NCI-H146 treated with DMSO at 0.1 percent for 48 hours (cell line): Measurements from ENCODE around the gene AWAT2.

Source experiments
- DNase-seq: peaks from one replicate; lab custom pipeline; 2025; ENCODE audit not compliant: unreplicated experiment; lab: John Stamatoyannopoulos, UW

AWAT2 gene

DNA sequence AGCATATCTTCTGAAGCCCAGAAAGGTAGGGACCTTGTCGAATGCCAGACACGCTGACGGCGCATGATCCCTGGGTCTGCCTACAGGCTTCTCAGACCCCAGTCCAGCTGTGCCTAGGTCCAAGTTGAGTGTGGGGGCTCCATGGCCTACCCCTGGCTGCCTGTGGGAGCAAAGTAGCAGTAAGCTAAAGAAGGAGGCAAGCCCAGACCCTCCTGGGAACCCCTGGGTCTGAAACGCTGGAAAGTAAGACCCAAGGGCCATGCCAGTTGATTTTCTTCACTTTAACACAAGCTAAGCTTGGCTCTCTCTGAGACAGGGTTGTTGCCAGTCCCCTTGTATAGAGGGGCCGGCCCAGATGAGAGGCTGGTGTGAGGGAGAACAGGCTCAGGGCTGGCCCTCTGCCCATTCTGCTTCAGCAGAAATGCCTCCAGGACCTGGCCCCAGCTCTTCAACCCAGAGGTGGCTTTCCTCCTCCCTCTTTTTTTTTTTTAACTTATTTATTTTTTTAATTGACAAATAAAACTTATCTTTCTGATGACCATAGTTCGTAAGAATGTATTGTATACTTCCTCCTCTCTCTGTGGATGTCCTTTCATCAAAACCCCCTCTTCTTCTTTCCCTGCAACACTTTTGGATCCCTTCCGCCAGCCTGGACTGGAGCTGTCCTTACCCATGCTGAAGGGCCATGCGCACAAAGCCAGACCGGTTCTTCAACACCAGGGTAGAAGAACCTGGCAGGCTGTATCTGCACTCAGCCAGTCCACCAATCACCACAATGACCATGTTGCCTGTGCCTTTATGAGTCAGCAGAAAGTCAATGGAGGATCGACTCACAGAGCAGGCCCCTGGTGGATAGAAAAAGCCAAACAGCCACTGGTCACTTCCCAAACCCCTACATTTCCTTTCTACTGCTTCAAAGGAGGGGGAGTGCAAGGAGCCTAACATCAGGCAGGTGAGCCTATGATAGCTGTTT, 7.1 kb downstream of the AWAT2 start:
- DNase-seq = no peak

DNA sequence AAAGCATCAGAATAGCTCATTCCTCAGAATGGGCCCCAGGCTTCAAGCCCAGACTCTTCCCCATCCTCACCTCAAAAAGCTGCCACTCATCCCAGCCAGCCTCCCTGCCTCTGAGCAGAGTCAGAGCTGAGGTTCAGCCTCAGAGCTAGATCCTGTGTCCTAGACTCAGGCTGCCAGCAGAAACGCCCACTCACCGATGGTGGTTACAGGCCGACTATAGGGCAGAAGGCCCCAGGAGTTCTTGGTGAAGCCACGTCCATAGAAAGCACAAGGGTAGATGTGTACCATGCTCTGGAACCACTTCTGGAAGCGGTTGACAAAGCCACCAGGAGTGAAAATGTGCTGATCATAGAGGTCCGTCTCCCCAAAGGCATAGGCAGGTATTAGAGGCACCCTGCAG, 7.7 kb downstream of the AWAT2 start:
- no peak for DNase-seq

- DNase-seq = no peak
Measured at GRCh38 chrX:70039758-70040157, 10.0 kb downstream of the AWAT2 start.

DNA sequence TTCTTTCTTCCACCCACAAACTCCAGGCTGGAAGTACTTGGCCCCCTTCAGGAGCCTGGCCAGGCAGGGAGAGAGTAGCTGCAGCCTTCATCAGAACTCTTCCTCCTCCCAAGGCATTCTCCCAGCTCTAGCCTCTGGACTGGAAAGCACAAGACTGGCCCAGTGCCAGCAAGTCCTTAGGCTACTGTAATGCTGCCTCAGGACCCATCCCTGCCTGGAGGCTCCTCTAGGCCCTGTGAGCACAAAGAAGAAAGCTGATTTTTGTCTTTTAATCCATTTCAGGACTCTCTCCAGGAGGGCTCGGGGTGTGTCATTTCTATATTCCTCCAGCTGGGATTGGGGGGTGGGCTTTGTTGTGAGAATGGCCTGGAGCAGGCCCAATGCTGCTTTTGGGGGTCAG, 10.8 kb downstream of the AWAT2 start:
- DNase-seq = no peak

GRCh38 chrX:70038515-70038914, 11.2 kb downstream of the AWAT2 start:
- DNase-seq = no peak

GRCh38 chrX:70034646-70035045, 15.1 kb downstream of the AWAT2 start:
- no peak for DNase-seq

DNA sequence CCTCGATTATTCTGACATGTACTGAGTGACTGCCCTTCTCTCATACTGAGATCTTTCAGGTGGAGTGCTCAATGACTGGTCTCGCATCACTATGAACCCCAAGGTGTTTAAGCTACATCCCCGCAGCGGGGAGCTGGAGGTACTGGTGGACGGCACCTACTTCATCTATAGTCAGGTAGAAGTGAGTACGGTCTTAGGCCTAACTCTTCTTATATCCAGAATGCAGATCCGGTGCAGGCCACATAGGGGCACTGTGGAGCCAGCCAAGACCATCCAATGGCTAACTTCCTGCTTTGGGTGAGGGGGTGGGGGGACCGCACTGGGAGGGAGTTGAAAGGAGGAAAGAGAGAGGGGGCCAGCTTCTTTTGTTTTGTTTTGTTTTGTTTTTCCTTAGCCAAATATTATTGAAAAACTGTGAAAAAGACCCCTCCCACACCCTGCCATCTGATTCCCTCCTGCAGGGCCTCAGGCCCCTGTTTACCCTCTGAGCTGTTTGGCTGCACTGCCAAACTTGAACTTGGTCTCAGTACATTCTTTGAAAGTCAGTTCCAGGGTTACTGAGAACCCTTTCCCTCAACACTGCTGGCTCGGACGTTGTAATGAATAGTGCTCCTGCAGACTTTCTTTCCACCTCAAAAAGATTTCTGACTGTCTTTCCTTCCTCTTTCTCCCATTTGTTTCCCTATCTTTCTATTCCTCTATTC, 16.2 kb downstream of the AWAT2 start:
- no peak for DNase-seq

DNA sequence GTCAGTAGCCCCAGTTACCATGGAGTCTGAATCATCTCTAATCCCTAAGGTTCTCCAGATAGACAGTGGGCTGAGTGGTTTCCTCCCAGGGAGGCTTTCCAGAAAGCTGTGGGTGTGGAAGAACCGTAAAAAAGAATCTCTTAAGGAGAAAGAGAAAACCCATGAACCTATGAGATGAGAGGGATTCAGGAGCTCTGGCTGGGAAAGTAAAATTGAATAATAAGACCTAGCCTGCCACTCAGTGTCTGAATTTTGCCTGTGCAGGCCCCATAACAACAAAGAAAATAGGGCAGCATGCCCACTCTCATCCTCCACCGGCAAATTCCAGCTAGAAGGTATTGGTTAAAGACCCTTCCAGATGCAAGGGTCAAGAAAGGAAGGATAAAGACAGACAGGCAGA, 16.9 kb downstream of the AWAT2 start:
- no peak for DNase-seq

DNA sequence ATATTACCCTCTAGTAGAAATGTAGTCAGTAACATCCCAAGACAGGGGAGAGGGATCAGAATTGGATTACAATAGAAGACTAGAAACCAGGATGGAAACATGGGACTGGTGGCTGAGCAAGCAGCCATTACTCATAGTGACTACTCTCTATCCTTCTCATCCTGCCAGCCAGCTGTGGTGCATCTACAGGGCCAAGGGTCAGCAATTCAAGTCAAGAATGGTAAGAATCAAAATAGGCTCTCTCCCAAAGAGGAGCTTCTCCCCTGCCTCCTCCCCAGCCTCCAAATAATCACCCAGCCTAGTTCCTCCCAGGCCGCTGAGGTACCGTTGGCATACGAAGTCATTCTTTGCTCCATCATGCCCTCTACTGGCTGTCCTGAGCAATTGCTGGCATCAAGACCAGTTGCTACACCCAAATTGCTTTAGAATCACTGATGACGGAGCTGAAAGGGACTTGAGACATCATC, 19.4 kb downstream of the AWAT2 start:
- DNase-seq = no peak

- no peak for DNase-seq
Measured at GRCh38 chrX:70029863-70030262, 19.9 kb downstream of the AWAT2 start.

- DNase-seq = no peak
Measured at GRCh38 chrX:70026851-70027200, 22.9 kb downstream of the AWAT2 start.

DNA sequence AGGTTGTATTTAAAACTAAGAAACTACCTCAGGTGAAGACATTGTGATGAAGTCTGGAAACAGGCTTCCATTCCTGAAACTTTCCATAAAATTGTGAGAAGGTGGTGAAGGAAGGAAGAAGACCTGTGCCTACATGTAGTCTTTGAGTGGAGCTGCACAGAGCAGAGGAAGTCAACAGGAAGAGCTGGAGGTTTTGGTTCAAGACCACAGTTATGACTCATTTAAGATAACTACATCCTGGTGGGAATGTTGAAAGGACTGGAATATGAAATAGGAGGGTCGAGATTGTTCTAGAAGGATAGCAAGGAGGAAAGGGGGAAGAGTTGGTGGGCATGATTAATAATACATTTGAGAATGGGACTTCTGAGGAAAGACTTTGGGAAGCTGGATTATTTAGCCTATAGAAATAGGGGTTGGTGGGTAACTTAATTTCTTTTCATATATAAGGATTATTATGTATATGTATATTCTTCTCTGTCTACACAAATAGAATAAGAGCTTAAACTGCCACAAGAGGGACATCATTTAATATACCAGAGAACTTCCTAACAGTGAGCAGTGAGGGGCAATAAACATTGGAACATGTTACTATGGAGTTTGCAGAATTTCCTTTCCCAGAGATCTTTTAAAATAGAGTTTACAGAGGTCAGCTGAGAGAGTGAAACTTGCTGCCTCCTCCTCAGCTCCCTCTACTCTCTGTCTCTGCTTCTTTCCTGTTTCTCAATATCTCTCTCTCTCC, 23.5 kb downstream of the AWAT2 start:
- DNase-seq = no peak

DNA sequence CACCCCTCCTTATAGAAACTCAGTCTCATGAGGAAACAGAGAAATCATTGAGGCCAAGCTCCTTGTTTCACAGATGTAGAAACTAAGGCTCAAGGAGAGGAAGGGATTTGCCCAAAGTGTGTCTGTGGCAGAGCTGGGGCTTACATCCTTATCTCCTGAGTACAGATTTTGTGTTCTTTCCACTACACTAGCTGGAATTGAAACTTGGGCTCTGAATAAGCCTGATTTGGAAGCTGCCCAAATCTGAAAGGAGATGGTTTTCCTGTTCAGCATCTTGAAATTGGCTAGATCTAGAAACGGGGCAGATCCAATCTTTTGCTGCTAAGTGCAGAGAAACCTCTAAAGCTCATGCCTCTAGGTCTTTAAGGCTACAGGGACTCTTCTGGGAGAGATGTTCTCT, 24.3 kb downstream of the AWAT2 start:
- no peak for DNase-seq

DNA sequence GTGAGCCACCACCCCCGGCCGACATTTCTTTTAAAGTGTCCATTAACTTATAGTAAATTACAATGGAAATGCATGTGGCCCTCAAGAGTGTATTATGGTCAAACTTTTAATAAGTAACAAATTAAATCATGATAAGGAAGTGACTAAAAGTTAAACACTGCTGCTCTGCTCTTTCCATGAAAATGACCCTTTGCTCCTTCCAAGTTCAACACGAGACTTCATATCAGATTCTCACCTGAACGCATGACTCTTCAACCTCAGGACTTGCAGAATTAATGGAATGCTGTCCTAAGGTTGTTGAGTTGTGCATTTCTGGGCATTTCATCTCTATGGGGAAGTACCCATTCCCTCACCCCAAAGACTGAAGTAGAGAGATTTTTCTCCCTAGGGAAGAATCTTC, 27.1 kb downstream of the AWAT2 start:
- no peak for DNase-seq

- DNase-seq = no peak
Measured at GRCh38 chrX:70016513-70016912, 33.2 kb downstream of the AWAT2 start.

- DNase-seq = no peak
Measured at GRCh38 chrX:70013466-70014381, 36.0 kb downstream of the AWAT2 start.

GRCh38 chrX:70012756-70013155, 37.0 kb downstream of the AWAT2 start:
- no peak for DNase-seq

GRCh38 chrX:70009970-70010369, 39.8 kb downstream of the AWAT2 start:
- no peak for DNase-seq

DNA sequence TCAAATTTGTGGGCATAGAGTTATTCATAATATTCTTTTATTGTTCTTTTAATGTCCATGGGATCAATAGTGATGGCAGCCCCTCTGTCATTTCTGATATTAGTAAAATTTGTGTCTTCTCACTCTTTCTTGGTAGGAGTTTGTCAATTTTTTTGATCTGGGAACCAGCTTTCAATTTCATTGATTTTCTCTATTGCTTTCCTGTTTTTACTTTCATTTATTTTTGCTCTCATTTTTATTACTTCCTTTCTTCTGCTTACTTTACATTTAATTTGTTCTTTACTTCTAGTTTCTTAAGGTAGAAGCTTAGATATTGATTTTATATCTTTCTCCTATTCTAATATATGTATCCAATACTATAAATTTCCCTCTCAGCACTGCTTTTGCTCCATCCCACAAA, 40.7 kb downstream of the AWAT2 start:
- no peak for DNase-seq

GRCh38 chrX:70007946-70008345, 41.8 kb downstream of the AWAT2 start:
- DNase-seq = no peak
